H54 (cell line): ENCODE data around the gene TMEM53.
"Not testable (repeated sequence)": the region's sequence is repeated elsewhere in the genome, so short reads cannot be mapped to it uniquely, and the experiment has no call there.

ENCODE experiments used
- DNase-seq: peaks from one replicate; pipeline ENCODE4 v3.0.0; 2011; ENCODE audit warnings: low spot score, mixed read lengths; ENCODE audit not compliant: insufficient read length
- FAIRE-seq: peaks from 3 replicates; lab custom pipeline; 2011; peaks lifted over from hg19 to GRCh38; lab: Jason Lieb, UNC
- POLR2A ChIP-seq: IDR thresholded peaks from 2 replicates; pipeline ENCODE4 v1.6.1; 2011; ENCODE audit warnings: low read depth, mild to moderate bottlenecking, low read length

Gene TMEM53

GRCh38 chr1:44672961-44673674 lies 1.2 kb downstream of the TMEM53 start:
- no peak for TF ChIP-seq POLR2A
- FAIRE-seq (no peak), DNase-seq (no peak)

GRCh38 chr1:44672254-44672955 lies 1.9 kb downstream of the TMEM53 start:
- FAIRE-seq, result peak; percentile 90
- TF ChIP-seq POLR2A, result no peak
- peak; percentile 53 for DNase-seq

GRCh38 chr1:44670751-44671640 lies 3.3 kb downstream of the TMEM53 start:
- FAIRE-seq (no peak), DNase-seq (no peak)
- no peak for TF ChIP-seq POLR2A

- not testable (repeated sequence) for FAIRE-seq, DNase-seq
Measured at GRCh38 chr1:44666719-44667118, 7.6 kb downstream of the TMEM53 start.

GRCh38 chr1:44664730-44665370 lies 9.4 kb downstream of the TMEM53 start:
- no peak for FAIRE-seq

GRCh38 chr1:44663417-44663816 lies 10.9 kb downstream of the TMEM53 start:
- no peak for TF ChIP-seq POLR2A
- FAIRE-seq, result no peak
- no peak for DNase-seq

More at GRCh38 chr1:44664730-44665370, 9.4 kb downstream of the TMEM53 start:
- no peak for DNase-seq
- TF ChIP-seq POLR2A, result no peak

GRCh38 chr1:44662683-44663030 lies 11.6 kb downstream of the TMEM53 start:
- DNase-seq, result no peak
- no peak for FAIRE-seq

GRCh38 chr1:44661781-44662682 lies 12.2 kb downstream of the TMEM53 start:
- FAIRE-seq (no peak), DNase-seq (no peak)
- TF ChIP-seq POLR2A, result no peak

More at GRCh38 chr1:44662683-44663030, 11.6 kb downstream of the TMEM53 start:
- no peak for TF ChIP-seq POLR2A

- FAIRE-seq (no peak), DNase-seq (no peak)
- TF ChIP-seq POLR2A, result no peak
Measured at GRCh38 chr1:44660176-44660575, 14.1 kb downstream of the TMEM53 start.

GRCh38 chr1:44659566-44659965 lies 14.7 kb downstream of the TMEM53 start:
- no peak for TF ChIP-seq POLR2A
- no peak for DNase-seq
- FAIRE-seq, result no peak

GRCh38 chr1:44655609-44656008 lies 18.7 kb downstream of the TMEM53 start:
- no peak for DNase-seq
- no peak for FAIRE-seq
- no peak for TF ChIP-seq POLR2A

- no peak for TF ChIP-seq POLR2A
- FAIRE-seq, result no peak
- DNase-seq, result no peak
Measured at GRCh38 chr1:44654621-44655187, 19.6 kb downstream of the TMEM53 start.
